HG02588 (cell line): ENCODE measurements around the gene FASTK.

Experiments
- ATAC-seq: cut with Tn5 transposase; IDR thresholded peaks from one replicate; pipeline ENCODE4 v1.9.1; 2021; ENCODE audit warnings: mild to moderate bottlenecking, moderate library complexity; ENCODE audit not compliant: unreplicated experiment

The FASTK gene

DNA sequence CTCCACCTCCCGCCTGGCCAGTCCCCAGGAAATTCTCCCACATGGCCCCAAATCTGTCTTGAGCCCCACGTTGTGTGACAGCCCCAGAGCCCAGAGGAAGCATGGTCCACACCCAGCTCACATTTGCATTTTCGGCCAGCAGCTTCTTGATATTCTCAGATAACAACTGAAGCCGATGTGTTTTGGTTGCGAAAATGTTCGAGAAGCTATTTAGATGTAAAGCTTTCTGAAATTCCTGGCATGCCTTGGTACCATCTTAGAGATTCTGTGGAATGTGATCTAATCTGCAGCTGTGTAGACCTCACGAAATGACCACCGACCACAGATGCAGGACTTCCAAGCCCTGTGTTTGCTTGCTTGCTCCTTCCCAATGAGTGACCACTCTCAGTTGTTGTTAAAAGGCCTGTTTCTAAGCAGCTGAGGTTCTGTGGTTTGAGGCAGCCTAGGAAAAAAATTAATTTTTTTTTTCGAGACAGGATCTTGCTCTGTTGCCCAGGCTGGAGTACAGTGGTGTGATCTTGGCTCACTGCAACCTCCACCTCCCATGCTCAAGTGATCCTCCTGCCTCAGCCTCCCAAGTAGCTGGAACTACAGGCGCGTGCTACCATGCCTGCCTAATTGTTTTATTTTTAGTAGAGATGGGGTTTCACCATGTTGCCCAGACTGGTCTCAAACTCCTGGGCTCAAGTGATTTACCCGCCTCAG is 12.4 kb downstream of the FASTK start:
- ATAC-seq: no peak

DNA sequence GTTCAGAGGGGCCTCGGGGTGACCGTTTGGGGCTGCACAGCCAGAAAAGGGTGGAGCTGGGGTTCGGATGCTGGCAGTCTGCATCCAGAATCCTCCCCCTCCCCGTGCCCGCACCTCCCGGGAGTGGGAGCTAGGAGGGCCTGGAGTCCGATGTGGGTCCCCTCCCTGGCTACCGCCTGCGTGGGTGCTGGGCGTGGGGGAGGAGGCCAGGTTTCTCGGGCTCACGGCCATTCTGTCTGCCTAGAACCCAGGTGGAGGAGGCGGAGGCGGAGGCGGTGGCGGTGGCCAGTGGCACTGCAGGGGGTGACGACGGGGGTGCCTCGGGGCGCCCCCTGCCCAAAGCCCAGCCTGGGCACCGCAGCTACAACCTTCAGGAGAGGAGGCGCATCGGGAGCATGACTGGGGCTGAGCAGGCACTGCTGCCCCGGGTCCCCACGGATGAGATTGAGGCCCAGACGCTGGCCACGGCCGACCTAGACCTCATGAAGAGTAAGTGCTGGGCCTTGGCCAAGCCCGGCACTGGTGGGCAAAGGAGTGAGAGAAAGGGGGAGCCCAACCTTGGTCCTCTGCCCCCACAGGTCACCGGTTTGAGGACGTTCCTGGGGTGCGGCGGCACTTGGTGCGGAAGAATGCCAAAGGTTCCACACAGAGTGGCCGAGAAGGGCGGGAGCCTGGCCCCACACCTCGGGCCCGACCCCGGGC is 14.2 kb downstream of the FASTK start:
- ATAC-seq: no peak

DNA sequence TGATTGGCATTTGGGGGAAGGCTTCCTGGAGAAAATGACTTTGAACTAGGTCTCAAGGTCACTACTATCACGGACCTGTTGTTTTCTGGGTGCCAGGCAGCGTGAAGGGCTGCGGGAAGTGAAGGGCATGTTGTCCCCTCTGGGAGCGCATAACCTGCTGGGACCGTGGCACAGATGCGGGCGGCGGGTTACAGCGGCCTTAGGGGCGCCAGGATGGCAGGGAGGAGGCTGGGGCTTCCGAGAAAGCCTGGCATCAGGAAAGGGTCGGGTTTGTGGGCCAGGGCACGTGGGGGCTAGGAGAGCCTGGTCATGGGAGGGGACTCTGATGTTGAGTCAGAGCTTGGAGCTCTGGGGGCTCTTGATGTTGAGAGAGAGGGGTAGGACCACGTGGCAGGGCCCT is 15.1 kb downstream of the FASTK start:
- no peak for ATAC-seq

DNA sequence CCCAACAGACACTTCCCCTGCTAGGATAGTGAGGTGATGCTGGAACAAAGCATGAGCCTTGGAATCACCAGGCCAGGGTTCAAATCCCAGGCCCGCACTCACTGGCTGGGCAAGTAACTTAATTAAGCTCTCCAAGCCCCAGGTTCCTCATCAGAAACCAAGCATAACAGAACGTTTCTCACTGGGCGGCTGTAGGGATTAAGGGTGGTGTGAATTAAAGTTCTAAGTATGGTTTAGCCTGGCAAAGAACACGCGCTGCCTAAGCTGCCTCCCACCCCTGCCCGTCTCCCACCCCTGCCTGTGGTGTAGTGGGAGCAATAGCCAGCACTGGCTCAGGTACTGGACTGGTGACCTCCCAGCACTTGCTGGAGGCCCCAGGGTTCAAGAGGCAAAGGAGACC is 15.6 kb downstream of the FASTK start:
- ATAC-seq: no peak

DNA sequence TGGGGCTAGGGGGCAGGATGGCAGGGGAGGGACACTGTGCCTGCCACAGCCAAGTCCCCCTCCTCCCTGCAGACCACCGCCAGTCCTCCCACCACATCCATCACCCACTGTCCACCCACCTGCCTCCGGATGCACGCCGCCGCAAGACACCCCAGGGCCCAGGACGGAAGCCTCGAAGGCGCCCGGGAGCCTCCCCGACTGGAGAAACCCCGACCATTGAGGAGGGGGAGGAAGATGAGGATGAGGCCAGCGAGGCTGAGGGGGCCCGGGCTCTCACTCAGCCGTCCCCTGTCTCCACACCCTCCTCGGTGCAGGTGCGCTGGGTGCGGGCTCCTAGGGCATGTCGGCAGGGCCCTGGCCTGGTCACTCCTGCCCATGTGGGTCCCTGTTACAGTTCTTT is 16.2 kb downstream of the FASTK start:
- ATAC-seq: no peak

DNA sequence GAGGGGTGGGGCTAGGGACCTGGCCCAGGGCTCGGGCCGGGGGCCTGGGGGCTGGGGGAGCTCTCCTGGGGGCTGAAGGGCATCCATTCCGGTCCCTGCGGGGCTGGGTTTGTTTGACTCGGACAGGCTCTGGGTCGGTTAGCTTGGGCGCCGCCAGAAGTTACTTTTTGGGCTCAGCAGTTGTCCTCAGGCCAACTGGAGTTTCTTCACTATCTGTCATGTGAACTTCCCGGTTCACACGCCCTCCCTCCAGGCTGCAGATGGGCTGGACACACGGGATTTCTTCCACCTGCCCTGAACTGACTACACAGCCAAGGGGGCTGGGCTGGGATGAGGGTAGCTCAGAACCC is 17.4 kb downstream of the FASTK start:
- ATAC-seq: no peak

DNA sequence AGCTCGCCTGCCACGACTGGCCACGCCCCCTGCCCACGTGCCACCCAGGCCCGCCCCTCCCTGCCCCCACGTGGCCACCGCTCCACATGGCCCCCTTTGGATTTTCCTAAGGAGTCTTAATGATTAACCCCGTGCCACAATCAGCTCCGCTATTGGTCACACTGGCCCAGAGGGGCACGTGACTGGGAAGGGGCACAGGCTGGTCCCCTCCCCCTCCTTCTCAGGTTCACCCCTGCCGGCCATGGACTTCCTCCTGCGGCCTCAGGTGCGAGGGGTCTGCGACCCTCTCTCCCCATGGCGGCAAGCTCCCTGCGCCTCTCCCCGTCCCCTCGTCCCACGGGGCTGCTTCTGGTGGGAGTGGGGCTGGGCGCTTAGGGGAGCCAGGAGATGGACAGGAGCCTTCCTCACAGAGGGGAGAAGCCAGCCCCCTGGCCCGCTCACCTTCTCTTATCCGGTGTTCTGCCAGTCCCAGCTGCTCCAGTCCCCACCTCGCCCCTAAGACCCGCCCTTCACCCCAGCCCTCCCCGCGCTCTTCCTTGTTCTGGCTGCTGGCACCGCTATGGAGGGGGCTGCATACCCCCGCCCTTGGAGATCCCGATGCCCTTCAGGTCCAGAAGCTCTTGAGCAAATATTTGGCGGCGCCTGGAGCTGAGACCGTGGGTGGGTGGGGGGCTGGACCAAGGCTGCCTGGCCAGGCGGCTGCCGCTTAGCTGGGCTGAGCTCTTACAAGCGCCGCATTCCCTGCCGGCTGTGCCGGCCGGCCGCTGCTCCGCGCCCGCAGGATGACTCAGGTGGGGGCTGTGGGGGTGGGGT is 18.0 kb downstream of the FASTK start:
- ATAC-seq: no peak

DNA sequence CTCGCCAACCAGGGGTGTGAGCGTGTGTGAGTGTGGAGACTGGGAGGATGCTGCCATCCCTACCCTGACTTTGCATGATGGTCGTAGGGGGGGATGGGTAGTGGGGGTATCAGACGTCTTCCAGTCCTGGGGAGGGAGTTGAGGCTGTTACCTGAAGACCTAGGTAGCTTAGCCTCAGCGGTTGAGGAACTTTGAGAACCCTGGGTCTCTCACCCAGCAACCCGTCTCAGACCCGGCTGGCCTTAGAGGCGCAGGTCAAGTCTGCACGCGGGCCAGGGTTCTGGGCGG is 18.6 kb downstream of the FASTK start:
- ATAC-seq: no peak

DNA sequence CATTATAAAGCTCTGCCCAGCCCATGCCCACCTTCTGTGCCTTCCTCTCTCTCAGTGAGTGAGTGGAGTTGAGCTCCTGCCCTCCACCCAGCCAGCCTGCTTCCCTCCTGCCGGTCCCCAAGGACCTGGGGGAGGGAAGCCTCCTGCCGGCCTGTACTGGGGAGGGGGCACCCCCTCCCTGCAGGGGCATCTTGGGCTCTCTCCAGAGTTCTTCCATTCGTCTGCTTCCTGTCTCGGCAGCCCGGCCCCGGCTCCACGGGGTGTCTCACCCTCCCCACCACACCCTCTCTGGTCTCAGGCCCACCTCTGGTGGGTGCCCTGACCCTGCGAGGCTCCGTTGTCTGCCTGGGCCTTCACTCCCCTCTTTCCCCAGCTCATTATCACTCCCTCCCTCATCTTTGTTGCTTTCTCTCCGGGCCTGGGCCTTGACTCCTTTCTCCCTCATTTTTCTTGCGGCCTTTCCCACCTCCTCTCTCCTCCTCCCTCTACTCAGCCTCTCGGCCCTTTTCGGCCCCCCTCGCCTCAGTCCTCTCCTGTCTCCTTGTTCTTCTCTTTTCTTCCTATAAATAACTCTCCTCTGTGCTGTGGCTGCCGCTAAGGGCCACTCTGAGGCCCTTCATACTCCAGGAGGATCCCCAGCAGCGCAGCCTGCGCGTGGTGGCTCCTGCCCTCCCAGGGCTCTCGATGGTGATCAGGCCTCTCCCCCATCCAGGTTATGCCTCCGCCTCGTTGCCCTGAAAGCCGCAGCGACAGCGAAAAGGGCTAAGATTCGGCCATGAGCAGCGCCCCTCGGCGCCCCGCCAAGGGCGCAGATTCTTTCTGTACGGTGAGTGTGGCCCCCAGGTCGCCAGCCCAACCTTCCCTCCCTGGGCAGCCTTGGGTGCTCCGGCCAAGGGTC is 19.1 kb downstream of the FASTK start:
- no peak for ATAC-seq

DNA sequence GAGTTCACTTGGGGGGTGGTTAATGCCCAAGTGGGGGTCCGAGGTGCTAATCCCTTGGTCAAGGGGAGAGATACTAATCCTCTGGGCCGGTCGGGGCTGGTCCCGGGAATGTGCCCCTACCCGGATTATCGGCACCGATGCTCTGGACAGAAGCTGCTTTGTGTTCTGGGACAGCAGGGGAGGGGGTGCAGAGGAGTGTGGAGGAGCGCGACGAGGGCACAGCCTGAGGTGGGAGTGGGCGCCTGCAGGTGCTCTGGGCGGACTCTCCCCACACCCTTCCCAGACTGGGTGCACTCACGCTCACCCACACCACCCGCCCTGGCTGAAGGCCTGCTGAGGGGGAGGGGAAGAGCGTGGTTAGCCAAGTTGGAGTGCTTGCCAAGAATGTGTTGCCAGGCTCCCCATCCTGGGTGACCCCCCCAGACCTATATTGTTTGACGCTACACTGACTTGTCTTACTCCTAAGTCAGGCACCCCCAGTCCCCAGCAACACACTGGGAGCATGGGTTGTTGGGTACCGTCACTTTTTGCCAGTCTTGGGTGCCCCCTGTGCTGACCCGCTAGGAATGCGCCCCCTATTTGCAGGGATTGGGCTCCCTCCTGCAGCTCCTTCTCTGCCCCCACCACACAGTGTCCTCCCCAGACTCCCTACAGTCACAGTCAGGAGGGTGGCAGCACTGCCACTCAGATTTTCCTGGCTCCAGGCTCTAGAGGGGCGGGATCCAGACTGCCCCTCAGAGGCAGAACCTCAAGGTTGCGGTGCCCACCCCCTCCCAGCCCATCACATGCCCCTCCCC is 20.0 kb downstream of the FASTK start:
- no peak for ATAC-seq

DNA sequence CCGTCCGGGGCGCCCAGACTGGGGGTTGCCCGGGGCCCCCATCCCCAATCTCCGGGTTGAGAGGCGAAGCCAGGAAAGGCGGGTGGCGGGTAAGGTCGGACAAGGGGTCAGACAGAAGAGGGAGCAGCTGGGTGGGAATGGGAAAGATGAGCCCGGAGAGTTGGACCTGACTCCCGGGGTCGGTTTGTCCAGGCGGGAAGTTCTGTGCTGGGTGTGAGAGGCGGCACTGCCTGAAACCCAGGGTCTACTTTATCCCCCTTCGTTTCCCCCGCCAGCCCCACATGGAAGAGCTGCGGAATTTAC is 20.5 kb downstream of the FASTK start:
- ATAC-seq: no peak

DNA sequence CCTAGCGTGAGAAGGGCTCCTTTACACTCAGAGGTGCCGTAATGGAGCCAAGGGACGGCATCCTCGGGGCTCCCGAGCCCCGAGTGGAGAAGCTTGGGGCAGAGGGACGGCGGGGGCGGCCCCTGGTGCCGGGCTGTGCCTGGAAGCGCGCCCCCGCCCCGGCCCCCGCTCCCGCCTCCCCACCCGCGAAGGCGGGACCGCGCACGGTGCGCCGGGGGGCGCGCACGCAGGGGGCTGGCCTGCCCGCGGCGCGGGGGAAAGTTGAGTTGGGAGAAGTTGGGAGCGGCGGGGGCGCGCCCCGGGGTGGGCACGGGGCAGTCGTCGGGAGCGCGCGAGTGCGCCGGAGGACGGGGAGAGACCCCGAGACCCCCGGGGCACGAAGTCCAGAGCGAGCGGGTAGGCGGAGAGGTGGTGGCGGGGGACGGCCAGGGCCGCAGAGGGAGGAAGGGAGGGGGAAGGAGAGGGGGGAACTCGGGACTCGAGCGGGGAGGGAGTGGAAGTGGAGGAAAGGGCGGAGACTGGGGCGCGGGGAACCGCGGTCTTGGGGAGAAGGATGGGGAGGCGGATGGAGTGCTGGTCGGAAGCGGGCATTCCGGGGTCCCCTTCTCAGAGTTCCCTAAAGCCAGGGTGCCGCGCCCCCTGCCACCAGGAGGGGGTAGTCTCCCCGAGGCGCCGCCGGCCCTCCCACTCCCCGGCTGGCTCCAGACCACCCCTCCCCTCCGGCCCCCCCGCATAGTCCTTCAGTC is 21.1 kb downstream of the FASTK start, which contains the start of gene SLC4A2:
TSS of gene SLC4A2 (plus strand) at position 223 of the 746 bp plus-strand sequence. CDS start 2,399 bp downstream, outside the sequence.
- ATAC-seq: peak; percentile 34

DNA sequence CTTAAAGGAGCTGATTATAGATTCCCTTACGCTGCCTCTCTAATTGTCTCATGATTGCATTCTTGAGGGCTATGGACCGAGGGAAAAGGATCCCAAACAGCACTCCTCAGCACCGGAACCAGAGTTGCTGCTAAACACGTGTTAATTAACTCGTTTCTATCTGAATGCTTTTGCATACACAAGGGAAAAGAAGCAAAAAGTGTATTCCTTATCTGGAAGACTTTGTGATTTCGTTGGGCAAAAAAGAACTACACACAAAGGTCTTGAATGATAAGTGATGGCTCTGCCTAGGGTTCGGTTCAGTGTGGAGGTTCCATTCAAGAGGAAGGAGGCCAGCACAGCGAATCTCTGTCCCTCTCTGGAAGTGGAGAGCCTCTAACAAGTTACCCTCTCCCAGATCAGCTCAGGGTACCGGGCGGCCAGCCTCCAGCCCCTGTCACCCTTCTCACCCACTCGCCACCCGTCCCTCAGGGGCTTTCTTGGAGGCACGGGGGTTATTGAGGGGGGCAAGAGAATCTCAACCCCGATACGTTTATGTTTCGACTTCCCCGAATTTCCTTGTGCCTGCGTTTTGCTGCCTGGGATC is 21.7 kb downstream of the FASTK start:
- ATAC-seq: no peak

DNA sequence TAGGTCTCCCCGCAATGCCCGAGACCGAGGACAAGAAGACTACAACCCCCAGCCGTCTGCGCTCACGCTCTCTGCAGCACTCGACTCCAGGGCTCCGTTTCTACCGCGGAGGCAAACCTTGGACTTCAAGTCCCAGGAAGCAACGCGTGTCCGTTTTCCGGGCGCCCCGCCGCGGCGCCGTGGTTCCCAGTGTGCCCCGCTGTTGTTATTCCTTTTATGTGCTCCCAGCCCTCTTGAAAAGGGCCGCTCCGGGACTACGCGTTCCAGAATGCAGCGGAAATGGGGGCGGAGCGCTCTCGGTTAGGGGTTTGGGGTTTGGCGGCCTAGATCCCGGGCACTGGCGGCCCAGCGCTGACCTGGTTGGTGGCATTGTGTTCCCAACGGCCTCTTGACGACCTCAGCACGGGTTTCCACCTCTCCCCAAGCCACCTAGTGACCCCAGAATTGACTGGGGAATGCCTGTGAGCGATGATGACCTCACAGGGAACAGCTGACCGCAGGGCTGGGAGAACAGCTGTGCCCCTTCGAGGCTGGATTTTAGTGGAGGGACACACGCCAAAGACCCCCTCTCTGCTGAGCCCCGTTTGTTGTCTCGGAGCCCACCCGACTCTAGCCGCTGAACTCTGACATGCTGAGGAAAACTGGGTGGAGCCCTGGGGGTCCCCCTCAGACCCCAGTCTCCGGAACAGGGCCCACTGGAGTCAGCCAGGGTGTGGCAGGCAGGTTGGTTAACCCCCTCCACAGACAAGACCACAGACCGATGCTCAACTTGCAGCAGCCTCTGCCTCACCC is 22.4 kb downstream of the FASTK start:
- peak; percentile 85 for ATAC-seq

DNA sequence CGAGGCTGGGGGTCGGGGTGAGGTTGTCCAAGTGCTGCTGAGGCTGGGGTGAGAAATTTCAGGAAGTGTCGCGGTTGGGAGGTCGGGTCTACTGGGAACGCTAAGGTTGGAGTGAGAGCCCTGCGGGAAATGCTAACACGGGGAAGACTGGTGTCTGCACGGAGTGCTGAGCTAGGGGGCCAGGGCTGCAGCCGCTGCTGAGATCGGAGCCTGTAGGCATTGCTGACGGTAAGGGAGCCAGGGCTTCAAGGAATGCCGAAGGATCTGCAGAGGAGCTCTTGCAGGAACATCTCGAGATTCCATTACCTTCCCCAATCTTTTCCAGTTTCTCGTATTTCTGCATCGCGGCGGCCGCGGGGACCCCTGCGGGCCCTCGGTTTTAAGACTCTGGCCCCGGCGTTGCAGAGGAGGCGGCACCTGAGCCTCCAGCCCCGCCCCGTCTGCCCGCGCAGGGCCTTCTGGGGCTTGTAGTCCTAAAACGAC is 23.1 kb downstream of the FASTK start, which contains the start of gene CDK5:
TSS of gene CDK5 (minus strand) at position 392 of the 483 bp plus-strand sequence. CDS start at position 343, 49 bp downstream.
- peak; percentile 8 for ATAC-seq

DNA sequence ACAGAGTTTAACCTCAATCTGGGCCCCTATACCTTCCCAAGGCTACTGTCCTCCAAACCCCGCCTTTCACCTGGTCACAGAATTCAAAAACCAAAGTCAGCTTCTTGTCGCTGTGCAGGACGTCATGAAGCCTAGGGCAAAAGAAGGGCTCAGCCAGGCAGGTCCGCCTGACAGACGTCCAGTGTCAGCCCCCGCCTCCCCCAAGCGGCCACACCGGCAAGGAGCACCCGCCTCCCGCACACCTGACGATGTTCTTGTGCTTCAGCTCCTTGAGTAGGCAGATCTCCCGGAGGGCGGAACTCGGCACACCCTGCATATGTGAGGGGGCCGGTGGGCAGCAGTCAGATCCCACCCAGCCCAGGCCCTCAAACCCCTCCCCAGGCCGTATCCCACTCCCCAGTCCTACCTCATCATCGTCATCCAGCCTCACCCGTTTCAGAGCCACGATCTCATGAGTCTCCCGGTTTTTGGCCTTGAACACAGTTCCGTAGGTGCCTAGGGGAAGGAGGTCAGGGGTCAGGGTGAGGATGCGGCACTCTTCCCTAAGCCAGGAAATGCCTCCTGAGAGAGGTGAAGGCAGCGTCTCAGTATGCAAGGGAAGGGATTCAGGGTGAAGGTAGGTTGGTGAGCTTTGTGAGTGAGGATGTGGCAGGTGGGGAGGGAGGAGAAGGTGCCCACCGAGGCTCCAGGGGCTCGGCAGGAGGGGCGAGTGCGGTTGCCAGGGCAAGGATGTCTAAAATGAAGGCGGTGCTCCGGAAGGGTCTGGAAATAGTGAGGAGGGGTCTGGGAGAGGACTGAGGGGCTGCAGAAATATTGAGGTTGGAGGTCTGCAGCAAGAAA is 23.7 kb downstream of the FASTK start:
- ATAC-seq: no peak

DNA sequence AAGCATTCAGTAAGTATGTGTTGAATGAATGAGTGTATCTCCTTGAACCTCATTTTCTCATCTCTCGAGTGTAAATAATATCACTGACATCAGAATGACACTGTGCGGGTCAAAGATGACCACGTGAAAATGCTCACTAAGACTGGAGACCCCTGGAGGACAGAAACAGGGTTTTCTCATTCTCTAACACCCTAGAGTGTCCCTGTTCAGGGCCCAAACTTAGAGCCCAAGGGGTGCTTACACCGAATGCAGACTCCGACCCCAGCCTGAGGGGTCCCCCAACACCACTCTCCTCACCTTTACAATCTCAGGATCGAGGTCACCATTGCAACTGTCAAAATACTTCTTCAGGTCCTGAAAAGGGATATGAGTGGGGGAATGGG is 24.3 kb downstream of the FASTK start:
- ATAC-seq: no peak
